Measurements from ENCODE around the gene ZWINT. TPM values are rescaled to one million over a fixed set of nuclear protein-coding genes. Genes with fewer than 3 reads are reported as not detected.

ZWINT gene
- total RNA-seq, 4 donors from 2014 or later, result 1.0 to 4.9 (median 3.9) TPM

DNA sequence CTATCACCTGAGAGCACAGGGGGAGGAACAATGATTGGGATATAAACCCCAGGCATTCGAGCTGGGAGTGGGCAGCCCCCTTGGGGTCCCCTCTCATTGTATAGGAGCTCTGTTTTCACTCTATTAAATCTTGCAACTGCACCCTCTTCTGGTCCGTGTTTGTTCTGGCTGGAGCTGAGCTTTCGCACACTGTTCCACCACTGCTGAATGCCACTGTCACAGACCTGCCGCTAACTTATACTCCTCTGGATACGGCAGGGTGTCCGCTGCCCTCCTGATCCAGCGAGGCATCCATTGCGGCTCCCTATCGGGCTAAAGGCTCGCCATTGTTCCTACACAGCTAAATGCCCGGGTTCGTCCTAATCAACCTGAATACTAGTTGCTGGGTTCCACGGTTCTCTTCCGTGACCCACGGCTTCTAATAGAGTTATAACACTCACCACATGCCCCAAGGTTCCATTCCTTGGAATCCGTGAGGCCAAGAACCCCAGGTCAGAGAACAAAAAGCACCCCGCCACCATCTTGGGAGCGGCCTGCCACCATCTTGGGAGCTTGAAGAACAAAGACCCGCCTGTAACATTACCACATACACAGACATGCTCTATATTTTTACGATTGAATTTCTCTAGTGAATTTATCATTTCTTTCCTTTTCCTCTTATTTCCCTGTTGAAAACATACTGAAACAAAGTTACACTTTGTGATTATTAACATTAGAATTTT, 9.0 kb downstream of the ZWINT start:
- TF ChIP-seq, protein P1, sequence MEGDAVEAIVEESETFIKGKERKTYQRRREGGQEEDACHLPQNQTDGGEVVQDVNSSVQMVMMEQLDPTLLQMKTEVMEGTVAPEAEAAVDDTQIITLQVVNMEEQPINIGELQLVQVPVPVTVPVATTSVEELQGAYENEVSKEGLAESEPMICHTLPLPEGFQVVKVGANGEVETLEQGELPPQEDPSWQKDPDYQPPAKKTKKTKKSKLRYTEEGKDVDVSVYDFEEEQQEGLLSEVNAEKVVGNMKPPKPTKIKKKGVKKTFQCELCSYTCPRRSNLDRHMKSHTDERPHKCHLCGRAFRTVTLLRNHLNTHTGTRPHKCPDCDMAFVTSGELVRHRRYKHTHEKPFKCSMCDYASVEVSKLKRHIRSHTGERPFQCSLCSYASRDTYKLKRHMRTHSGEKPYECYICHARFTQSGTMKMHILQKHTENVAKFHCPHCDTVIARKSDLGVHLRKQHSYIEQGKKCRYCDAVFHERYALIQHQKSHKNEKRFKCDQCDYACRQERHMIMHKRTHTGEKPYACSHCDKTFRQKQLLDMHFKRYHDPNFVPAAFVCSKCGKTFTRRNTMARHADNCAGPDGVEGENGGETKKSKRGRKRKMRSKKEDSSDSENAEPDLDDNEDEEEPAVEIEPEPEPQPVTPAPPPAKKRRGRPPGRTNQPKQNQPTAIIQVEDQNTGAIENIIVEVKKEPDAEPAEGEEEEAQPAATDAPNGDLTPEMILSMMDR (IDR thresholded peaks at IDR 0.05), result no peak
- ATAC-seq (ENCODE audit: low FRiP score) (no peak), DNase-seq (ENCODE audit: low spot score) (no peak)

DNA sequence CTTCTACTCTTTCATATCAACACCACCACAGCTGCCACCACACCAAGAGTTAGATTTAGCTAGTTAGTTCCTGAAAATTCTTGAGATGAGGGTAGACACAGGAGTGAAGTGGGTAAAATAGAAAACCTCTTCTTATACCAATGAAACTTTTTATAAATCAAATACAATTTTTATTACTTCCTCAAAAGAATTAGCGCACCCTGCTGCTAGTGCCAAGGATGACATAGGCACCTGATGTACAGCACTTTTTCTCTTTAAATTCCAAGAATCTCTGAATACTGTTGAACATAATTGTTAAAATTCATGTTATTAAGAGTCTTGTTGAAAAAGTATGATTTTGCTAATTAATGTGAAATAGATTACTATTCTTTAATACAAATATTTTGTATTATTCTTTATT, 11.4 kb downstream of the ZWINT start:
- no peak for DNase-seq (ENCODE audit: low spot score)
- TF ChIP-seq, protein P1 (IDR thresholded peaks at IDR 0.05), result no peak
- no peak for ATAC-seq (ENCODE audit: low FRiP score)

DNA sequence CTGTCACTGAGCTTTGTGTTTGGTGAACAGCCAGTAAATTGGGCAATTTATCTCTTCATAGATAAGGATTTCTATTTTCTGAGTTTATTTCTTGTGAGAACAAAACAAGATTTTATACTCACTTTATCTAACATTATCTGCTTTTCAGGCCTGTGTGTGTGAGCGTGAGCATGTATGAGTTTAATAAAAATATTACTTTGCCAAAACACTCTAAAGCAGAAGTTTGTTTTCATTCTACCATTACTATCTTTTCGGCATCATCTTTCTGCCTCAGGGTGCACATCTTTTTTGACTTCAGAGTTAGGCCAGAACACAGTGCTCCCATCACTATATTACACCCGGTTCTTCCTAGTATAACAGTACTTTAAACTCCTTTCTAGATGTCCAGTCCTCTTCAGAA, 13.0 kb downstream of the ZWINT start:
- DNase-seq (ENCODE audit: low spot score) (no peak), ATAC-seq (ENCODE audit: low FRiP score) (no peak)
- TF ChIP-seq, protein P1 (IDR thresholded peaks at IDR 0.05), result no peak

DNA sequence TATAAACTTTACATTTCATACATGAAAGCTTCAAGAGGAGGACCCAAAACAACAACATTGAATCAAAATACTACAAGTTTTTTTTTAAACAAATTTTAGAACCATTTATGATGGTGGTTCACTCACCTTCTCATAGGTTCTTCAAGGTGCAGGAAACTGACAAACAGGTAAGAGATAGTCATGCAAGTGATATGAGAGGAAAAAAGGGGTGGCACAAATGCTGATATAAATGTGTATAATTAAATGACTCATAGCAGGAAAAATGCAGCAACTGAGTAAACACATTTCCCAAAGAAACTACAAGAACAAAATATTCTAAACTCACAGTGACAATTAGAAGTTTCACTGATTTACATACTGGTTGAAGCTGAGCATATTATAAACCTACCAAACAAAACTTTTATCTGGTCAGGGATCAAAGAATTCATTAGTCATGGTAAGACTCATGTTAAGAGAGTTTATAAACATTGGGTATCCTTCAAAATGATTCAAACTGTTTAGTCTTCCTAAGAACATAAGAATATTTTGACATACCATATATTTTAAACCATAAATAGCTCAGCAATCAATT, 14.1 kb downstream of the ZWINT start:
- DNase-seq (ENCODE audit: low spot score) (no peak), ATAC-seq (ENCODE audit: low FRiP score) (no peak)
- TF ChIP-seq, protein P1 (IDR thresholded peaks at IDR 0.05), result no peak

DNA sequence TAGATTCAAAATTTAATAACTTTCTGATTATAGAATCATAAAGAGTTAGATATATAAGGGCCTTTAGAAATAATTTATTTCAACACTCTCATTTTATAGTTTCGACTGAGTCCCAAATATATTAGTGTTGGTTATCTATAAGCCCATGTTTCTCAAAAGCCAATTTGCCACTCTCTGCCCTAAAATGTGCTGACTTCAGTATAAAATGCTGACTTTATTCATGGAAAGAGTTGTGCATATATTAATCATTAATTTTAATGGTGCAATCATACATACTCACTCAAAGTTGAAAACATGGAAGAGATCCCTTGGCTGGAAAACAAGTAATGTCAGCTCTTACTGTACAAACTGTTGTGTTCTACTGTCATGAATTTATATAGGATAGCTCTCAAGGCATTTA, 19.4 kb downstream of the ZWINT start:
- DNase-seq (ENCODE audit: low spot score), result no peak
- ATAC-seq (ENCODE audit: low FRiP score), result no peak
- TF ChIP-seq, protein P1 (IDR thresholded peaks at IDR 0.05), result no peak

DNA sequence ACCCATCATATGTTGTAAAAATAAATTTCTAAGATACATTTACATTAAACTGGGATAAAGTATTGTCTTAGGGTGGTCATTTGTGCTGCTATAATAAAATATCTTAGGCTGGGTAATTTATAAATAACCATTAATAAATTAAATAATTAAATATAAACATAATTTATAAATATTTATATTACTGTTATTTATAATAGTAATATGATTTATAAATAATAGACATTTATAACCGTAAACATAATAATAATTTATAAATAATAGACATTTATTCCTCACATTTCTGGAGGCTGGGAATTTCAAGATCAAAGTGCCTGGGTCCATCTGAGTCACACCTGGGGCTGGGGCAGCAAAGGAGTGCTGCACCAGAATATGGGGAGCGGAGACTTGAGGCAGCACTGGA, 31.1 kb downstream of the ZWINT start:
- DNase-seq (ENCODE audit: low spot score) (no peak), ATAC-seq (ENCODE audit: low FRiP score) (no peak)
- TF ChIP-seq, protein P1 (IDR thresholded peaks at IDR 0.05), result no peak

DNA sequence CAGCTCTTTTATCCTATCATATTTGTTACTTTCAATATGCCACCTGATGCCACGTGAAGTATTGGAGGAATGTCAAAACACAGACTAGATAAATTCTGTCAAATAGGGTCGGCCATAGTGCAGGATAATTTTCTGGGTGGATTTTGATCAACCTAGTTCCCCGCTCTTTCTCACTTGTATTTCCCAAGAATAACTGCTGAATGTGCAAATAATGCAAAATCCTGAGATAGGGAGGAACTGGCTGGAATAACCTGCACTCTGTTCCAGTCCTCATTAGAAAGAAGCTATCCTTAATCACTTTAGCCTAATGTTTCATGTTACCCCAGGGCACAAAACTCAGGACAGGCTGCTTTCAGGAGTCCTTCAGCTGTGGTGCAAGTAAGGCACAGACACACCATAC, 33.9 kb downstream of the ZWINT start:
- ATAC-seq (ENCODE audit: low FRiP score) (no peak), DNase-seq (ENCODE audit: low spot score) (no peak)
- TF ChIP-seq, protein P1 (IDR thresholded peaks at IDR 0.05), result no peak
